DOHH2 (cell line): ENCODE results near the gene ITGB1BP1.

Experiments used
- H3F3A ChIP-seq: fragments of 200-600 bp; sonication (generic), shearing (Covaris generic); 2 replicates; pipeline ENCODE4 v1.6.0; 2016; ENCODE audit warnings: antibody characterized with exemption, mild to moderate bottlenecking; ENCODE audit not compliant: control insufficient read depth, insufficient read depth
- H3K27ac ChIP-seq: fragments of 200-600 bp; sonication (generic); 2 replicates; pipeline ENCODE4 v1.5.1; 2014; ENCODE audit warnings: low read depth, mild to moderate bottlenecking, low read length, moderate library complexity
- H3K27me3 ChIP-seq: fragments of 200-600 bp; sonication (generic); 2 replicates; pipeline ENCODE4 v1.6.1; 2014; ENCODE audit warnings: mild to moderate bottlenecking, low read length, mixed read lengths; ENCODE audit not compliant: control insufficient read depth
- H3K36me3 ChIP-seq: fragments of 200-600 bp; sonication (generic); 2 replicates; pipeline ENCODE4 v1.6.1; 2014; ENCODE audit warnings: mild to moderate bottlenecking, low read length, moderate library complexity, mixed read lengths; ENCODE audit not compliant: control insufficient read depth
- H3K4me1 ChIP-seq: fragments of 200-600 bp; sonication (generic); 2 replicates; pipeline ENCODE4 v1.6.1; 2014; ENCODE audit warnings: mild to moderate bottlenecking, low read length, mixed read lengths; ENCODE audit not compliant: control insufficient read depth
- H3K4me2 ChIP-seq: fragments of 200-600 bp; sonication (generic); 2 replicates; pipeline ENCODE4 v1.6.0; 2014; ENCODE audit warnings: mild to moderate bottlenecking, low read length, moderate library complexity
- H3K4me3 ChIP-seq: fragments of 200-600 bp; sonication (generic); 2 replicates; pipeline ENCODE4 v1.5.1; 2014; ENCODE audit warnings: mild to moderate bottlenecking, low read length, mixed read lengths
- H3K79me2 ChIP-seq: fragments of 200-600 bp; sonication (generic); 2 replicates; pipeline ENCODE4 v1.6.1; 2014; ENCODE audit warnings: mild to moderate bottlenecking, low read length, mixed read lengths; ENCODE audit not compliant: control insufficient read depth
- H3K9me2 ChIP-seq: fragments of 200-600 bp; sonication (generic); replicated peaks from 2 replicates; pipeline ENCODE4 v1.6.1; 2014; ENCODE audit warnings: mild to moderate bottlenecking, low read length, mixed read lengths; ENCODE audit not compliant: control insufficient read depth
- H3K9me3 ChIP-seq: fragments of 200-600 bp; sonication (generic); 2 replicates; pipeline ENCODE4 v1.6.1; 2014; ENCODE audit warnings: antibody characterized with exemption, low read length, mixed read lengths; ENCODE audit not compliant: control insufficient read depth, insufficient read depth
- H4K20me1 ChIP-seq: fragments of 200-600 bp; sonication (generic); 2 replicates; pipeline ENCODE4 v1.6.0; 2014; ENCODE audit warnings: low read depth, mild to moderate bottlenecking, antibody characterized with exemption, low read length, moderate library complexity; ENCODE audit not compliant: control insufficient read depth, insufficient read depth
- CTCF ChIP-seq: fragments of 200-600 bp; sonication (generic); IDR thresholded peaks from one replicate; pipeline ENCODE4 v1.5.1; 2014; ENCODE audit warnings: antibody characterized with exemption, mild to moderate bottlenecking, low read depth, low read length; ENCODE audit not compliant: poor library complexity, severe bottlenecking
- EZH2phosphoT487 ChIP-seq: fragments of 200-600 bp; sonication (generic); IDR thresholded peaks from 2 replicates; pipeline ENCODE4 v1.6.1; 2017; ENCODE audit warnings: borderline replicate concordance, mild to moderate bottlenecking, antibody characterized with exemption, low read length, moderate library complexity, mixed read lengths

Gene ITGB1BP1

GRCh38 chr2:9360110-9360509, 63.2 kb downstream of the ITGB1BP1 start:
- Histone ChIP-seq H4K20me1 (no peaks in the 10 kb centered on the region), H3K27me3 (peaks cover 62% of the 10 kb centered on the region), H3K4me2 (no peak overlapping the region), H3K36me3 (no peaks in the 10 kb centered on the region), H3K9me3 (no peaks in the 10 kb centered on the region), H3K4me3 (no peak overlapping the region), H3F3A (no peaks in the 10 kb centered on the region), H3K9me2 (no peaks in the 10 kb centered on the region), H3K79me2 (no peaks in the 10 kb centered on the region), H3K27ac (no peak overlapping the region), H3K4me1 (no peaks in the 10 kb centered on the region)
- TF ChIP-seq CTCF, result no peak
- TF ChIP-seq EZH2phosphoT487, result no peak

GRCh38 chr2:9359463-9359862, 63.9 kb downstream of the ITGB1BP1 start:
- TF ChIP-seq CTCF (no peak), EZH2phosphoT487 (no peak)
- no peak overlapping the region for H3K27ac ChIP-seq
- H4K20me1 ChIP-seq, result no peaks in the 10 kb centered on the region
- no peaks in the 10 kb centered on the region for H3K36me3 ChIP-seq
- no peaks in the 10 kb centered on the region for H3F3A ChIP-seq
- H3K4me1 ChIP-seq, result no peaks in the 10 kb centered on the region
- no peak overlapping the region for H3K4me3 ChIP-seq
- no peaks in the 10 kb centered on the region for H3K9me3 ChIP-seq
- no peaks in the 10 kb centered on the region for H3K9me2 ChIP-seq
- no peak overlapping the region for H3K4me2 ChIP-seq
- peaks cover 61% of the 10 kb centered on the region for H3K27me3 ChIP-seq
- no peaks in the 10 kb centered on the region for H3K79me2 ChIP-seq

GRCh38 chr2:9358846-9359245, 64.5 kb downstream of the ITGB1BP1 start:
- Histone ChIP-seq H3K4me2 (no peak overlapping the region), H3F3A (no peaks in the 10 kb centered on the region)

More at GRCh38 chr2:9358846-9359245, 64.5 kb downstream of the ITGB1BP1 start:
- TF ChIP-seq CTCF (no peak), EZH2phosphoT487 (no peak)
- Histone ChIP-seq H3K79me2 (no peaks in the 10 kb centered on the region), H3K27me3 (peaks cover 61% of the 10 kb centered on the region), H3K4me3 (no peak overlapping the region), H4K20me1 (no peaks in the 10 kb centered on the region), H3K9me2 (no peaks in the 10 kb centered on the region), H3K4me1 (no peaks in the 10 kb centered on the region), H3K9me3 (no peaks in the 10 kb centered on the region), H3K36me3 (no peaks in the 10 kb centered on the region), H3K27ac (no peak overlapping the region)
